Activated naive CD4-positive, alpha-beta T cell treated with anti-CD3 and anti-CD28 coated beads for 36 hours (primary cell): ENCODE results near the gene MBD5. TPM values are rescaled to one million over a fixed set of nuclear protein-coding genes. Genes with fewer than 3 reads are reported as not detected.

ENCODE experiments used
- total RNA-seq, 2 experiments: library from RNA; stranded (reverse); gene quantifications; one replicate each; pipeline ENCODE4 v1.2.3, GENCODE V29; 2021

The MBD5 gene
- total RNA-seq, 2 experiments from 2014 or later: 19.6 to 20.2 TPM

Other genes starting within 250 kb of the MBD5 start
- gene ACVR2A, start 176.1 kb upstream of the MBD5 start, total RNA-seq: 1 to 10 TPM; 5.7 to 6.0 TPM
- 10 to 100 TPM; 35.9 to 38.8 TPM for gene ORC4, start 354 bp upstream of the MBD5 start, total RNA-seq